ENCODE measurements around the gene EMILIN2.

Gene EMILIN2

GRCh38 chr18:2920546-2921343 lies 73.9 kb downstream of the EMILIN2 start:
- H3K27ac ChIP-seq (replicated peaks), result no peak overlapping the region
- H3K4me3 ChIP-seq (replicated peaks; ENCODE audit: insufficient read depth, low read length), result no peak overlapping the region
- H3K27me3 ChIP-seq (ENCODE audit: insufficient read depth, poor library complexity, severe bottlenecking), result no peaks in the 10 kb centered on the region
- DNase-seq (ENCODE audit: low read depth in 1 of 2, low spot score in 1 of 2), result no peak
- TF ChIP-seq CTCF (IDR thresholded peaks at IDR 0.05; ENCODE audit: insufficient read depth, low read length), result no peak
- no peak for TF ChIP-seq SPI1 (IDR thresholded peaks at IDR 0.05; ENCODE audit: borderline replicate concordance, low read depth)
- no peak for TF ChIP-seq POLR2AphosphoS5 (IDR thresholded peaks at IDR 0.05; ENCODE audit: low read depth)
- TF ChIP-seq REST (IDR thresholded peaks at IDR 0.05; ENCODE audit: insufficient replicate concordance, low read depth), result no peak
- TF ChIP-seq GABPA (IDR thresholded peaks at IDR 0.05; ENCODE audit: low read depth), result no peak

- no peak overlapping the region for H3K27ac ChIP-seq (replicated peaks)
- H3K4me3 ChIP-seq (replicated peaks; ENCODE audit: insufficient read depth, low read length), result no peak overlapping the region
- no peaks in the 10 kb centered on the region for H3K27me3 ChIP-seq (ENCODE audit: insufficient read depth, poor library complexity, severe bottlenecking)
- no peak for DNase-seq (ENCODE audit: low read depth in 1 of 2, low spot score in 1 of 2)
- no peak for TF ChIP-seq CTCF (IDR thresholded peaks at IDR 0.05; ENCODE audit: insufficient read depth, low read length)
- TF ChIP-seq GABPA (IDR thresholded peaks at IDR 0.05; ENCODE audit: low read depth), result no peak
- TF ChIP-seq POLR2AphosphoS5 (IDR thresholded peaks at IDR 0.05; ENCODE audit: low read depth), result no peak
- TF ChIP-seq REST (IDR thresholded peaks at IDR 0.05; ENCODE audit: insufficient replicate concordance, low read depth), result no peak
- no peak for TF ChIP-seq SPI1 (IDR thresholded peaks at IDR 0.05; ENCODE audit: borderline replicate concordance, low read depth)
Observed at GRCh38 chr18:2921778-2922177, 75.0 kb downstream of the EMILIN2 start.

- no peak overlapping the region for H3K27ac ChIP-seq (replicated peaks)
- DNase-seq (ENCODE audit: low read depth in 1 of 2, low spot score in 1 of 2), result no peak
- TF ChIP-seq POLR2AphosphoS5 (IDR thresholded peaks at IDR 0.05; ENCODE audit: low read depth) (no peak), SPI1 (IDR thresholded peaks at IDR 0.05; ENCODE audit: borderline replicate concordance, low read depth) (no peak), GABPA (IDR thresholded peaks at IDR 0.05; ENCODE audit: low read depth) (no peak), REST (IDR thresholded peaks at IDR 0.05; ENCODE audit: insufficient replicate concordance, low read depth) (no peak), CTCF (IDR thresholded peaks at IDR 0.05; ENCODE audit: insufficient read depth, low read length) (no peak)
- H3K27me3 ChIP-seq (ENCODE audit: insufficient read depth, poor library complexity, severe bottlenecking), result no peaks in the 10 kb centered on the region
- no peak overlapping the region for H3K4me3 ChIP-seq (replicated peaks; ENCODE audit: insufficient read depth, low read length)
Observed at GRCh38 chr18:2923464-2923863, 76.7 kb downstream of the EMILIN2 start.

All from HL-60 (cell line).